ENCODE results near the gene RGS16. TPM values are rescaled to one million over a fixed set of nuclear protein-coding genes. Genes with fewer than 3 reads are reported as not detected.

The RGS16 gene
- total RNA-seq, 1 experiment from 2014 or later = 0.23 TPM

DNA sequence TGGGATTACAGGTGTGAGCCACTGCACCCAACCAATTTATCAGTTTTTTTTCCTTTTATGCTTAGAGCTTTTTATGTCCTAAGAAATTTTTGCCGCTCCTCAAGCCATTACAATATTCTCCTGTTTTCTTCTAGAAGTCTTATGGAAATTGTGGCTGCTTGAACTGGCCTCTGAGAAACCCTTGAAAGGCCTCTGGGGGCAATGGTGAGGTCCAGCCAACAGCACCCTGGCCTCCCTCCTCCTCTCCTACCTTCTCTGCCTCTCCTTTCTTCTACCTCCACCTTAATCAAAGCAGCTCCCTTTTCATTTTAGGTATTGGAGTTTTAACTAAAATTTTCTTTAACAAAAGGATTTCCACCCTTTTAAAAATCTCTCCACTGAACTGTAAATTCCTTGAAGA lies 24.5 kb upstream of the RGS16 start:
- Histone ChIP-seq H3K36me3 (ENCODE audit: control insufficient read depth, insufficient read depth, low read length) (no peaks in the 10 kb centered on the region), H3K9me3 (ENCODE audit: control insufficient read depth, insufficient read depth, low read depth, low read length) (no peaks in the 10 kb centered on the region), H3K27ac (ENCODE audit: low read length) (no peak overlapping the region), H3K27me3 (ENCODE audit: control insufficient read depth, insufficient read depth, low read length) (0 out of 2 replicates have a peak, but pooled peaks cover 2% of the 10 kb centered on the region), H3K4me1 (ENCODE audit: control insufficient read depth, insufficient read depth, low read length) (no peaks in the 10 kb centered on the region), H3K4me3 (ENCODE audit: low read depth in 2 of 2, low read length in 2 of 2) (no peak overlapping the region)
- ATAC-seq (no peak), DNase-seq (ENCODE audit: low read depth, low spot score) (no peak)
- TF ChIP-seq, protein P1, sequence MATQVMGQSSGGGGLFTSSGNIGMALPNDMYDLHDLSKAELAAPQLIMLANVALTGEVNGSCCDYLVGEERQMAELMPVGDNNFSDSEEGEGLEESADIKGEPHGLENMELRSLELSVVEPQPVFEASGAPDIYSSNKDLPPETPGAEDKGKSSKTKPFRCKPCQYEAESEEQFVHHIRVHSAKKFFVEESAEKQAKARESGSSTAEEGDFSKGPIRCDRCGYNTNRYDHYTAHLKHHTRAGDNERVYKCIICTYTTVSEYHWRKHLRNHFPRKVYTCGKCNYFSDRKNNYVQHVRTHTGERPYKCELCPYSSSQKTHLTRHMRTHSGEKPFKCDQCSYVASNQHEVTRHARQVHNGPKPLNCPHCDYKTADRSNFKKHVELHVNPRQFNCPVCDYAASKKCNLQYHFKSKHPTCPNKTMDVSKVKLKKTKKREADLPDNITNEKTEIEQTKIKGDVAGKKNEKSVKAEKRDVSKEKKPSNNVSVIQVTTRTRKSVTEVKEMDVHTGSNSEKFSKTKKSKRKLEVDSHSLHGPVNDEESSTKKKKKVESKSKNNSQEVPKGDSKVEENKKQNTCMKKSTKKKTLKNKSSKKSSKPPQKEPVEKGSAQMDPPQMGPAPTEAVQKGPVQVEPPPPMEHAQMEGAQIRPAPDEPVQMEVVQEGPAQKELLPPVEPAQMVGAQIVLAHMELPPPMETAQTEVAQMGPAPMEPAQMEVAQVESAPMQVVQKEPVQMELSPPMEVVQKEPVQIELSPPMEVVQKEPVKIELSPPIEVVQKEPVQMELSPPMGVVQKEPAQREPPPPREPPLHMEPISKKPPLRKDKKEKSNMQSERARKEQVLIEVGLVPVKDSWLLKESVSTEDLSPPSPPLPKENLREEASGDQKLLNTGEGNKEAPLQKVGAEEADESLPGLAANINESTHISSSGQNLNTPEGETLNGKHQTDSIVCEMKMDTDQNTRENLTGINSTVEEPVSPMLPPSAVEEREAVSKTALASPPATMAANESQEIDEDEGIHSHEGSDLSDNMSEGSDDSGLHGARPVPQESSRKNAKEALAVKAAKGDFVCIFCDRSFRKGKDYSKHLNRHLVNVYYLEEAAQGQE (IDR thresholded peaks at IDR 0.05; ENCODE audit: insufficient read depth in 1 of 2, low read depth in 2 of 2, low read length in 1 of 2) = no peak
- no peak for TF ChIP-seq SIN3A (IDR thresholded peaks at IDR 0.05; ENCODE audit: borderline replicate concordance, insufficient read depth, low read depth, low read length)
- TF ChIP-seq TCF7L2 (IDR thresholded peaks at IDR 0.05; ENCODE audit: low read depth, low read length) = no peak
- TF ChIP-seq, protein P2, sequence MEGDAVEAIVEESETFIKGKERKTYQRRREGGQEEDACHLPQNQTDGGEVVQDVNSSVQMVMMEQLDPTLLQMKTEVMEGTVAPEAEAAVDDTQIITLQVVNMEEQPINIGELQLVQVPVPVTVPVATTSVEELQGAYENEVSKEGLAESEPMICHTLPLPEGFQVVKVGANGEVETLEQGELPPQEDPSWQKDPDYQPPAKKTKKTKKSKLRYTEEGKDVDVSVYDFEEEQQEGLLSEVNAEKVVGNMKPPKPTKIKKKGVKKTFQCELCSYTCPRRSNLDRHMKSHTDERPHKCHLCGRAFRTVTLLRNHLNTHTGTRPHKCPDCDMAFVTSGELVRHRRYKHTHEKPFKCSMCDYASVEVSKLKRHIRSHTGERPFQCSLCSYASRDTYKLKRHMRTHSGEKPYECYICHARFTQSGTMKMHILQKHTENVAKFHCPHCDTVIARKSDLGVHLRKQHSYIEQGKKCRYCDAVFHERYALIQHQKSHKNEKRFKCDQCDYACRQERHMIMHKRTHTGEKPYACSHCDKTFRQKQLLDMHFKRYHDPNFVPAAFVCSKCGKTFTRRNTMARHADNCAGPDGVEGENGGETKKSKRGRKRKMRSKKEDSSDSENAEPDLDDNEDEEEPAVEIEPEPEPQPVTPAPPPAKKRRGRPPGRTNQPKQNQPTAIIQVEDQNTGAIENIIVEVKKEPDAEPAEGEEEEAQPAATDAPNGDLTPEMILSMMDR (IDR thresholded peaks at IDR 0.05) = no peak
- no peak for TF ChIP-seq POLR2AphosphoS5 (IDR thresholded peaks at IDR 0.05; ENCODE audit: low read depth, low read length)
- intact Hi-C loops (cut with micrococcal nuclease; ENCODE audit: unreplicated experiment) (no loop called here), in situ Hi-C loops (cut with HindIII; ENCODE audit: low pct_unique_long_range_greater_than_20kb, low sequenced_read_pairs) (no loop called here)
- BruUV-seq (replicated peaks) = no TSS peak
- POLR2A ChIA-PET = no interaction called here
- CTCF ChIA-PET = no interaction called here

DNA sequence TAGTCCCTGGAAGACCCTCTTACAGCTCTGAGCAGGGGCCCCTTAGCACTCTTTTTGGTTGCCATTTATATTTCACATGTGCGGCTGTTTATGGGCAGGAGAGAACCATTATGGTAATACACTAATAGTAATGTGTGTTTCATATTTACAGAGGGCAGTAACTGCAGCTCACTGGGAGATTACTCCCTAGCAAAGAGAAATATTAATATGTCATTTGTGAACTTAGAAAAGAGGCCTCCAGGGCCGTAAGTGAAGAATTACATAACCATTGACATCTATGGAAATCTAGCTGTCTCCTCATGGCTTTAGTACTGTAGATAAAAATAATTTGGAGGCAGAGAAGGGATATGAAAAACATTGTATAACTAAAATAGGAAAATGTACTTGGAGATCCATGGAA lies 23.4 kb upstream of the RGS16 start:
- H3K36me3 ChIP-seq (ENCODE audit: control insufficient read depth, insufficient read depth, low read length) = no peaks in the 10 kb centered on the region
- H3K4me3 ChIP-seq (ENCODE audit: low read depth in 2 of 2, low read length in 2 of 2) = no peak overlapping the region
- DNase-seq (ENCODE audit: low read depth, low spot score) = no peak
- 0 out of 2 replicates have a peak, but pooled peaks cover 2% of the 10 kb centered on the region for H3K27me3 ChIP-seq (ENCODE audit: control insufficient read depth, insufficient read depth, low read length)
- ChIA-PET POLR2A (no interaction called here), CTCF (no interaction called here)
- in situ Hi-C loops (cut with HindIII; ENCODE audit: low pct_unique_long_range_greater_than_20kb, low sequenced_read_pairs) = no loop called here
- H3K27ac ChIP-seq (ENCODE audit: low read length) = no peak overlapping the region
- BruUV-seq (replicated peaks) = no TSS peak
- no peaks in the 10 kb centered on the region for H3K4me1 ChIP-seq (ENCODE audit: control insufficient read depth, insufficient read depth, low read length)
- ATAC-seq = no peak
- TF ChIP-seq TCF7L2 (IDR thresholded peaks at IDR 0.05; ENCODE audit: low read depth, low read length) (no peak), POLR2AphosphoS5 (IDR thresholded peaks at IDR 0.05; ENCODE audit: low read depth, low read length) (no peak), SIN3A (IDR thresholded peaks at IDR 0.05; ENCODE audit: borderline replicate concordance, insufficient read depth, low read depth, low read length) (no peak)
- TF ChIP-seq, protein P2 (IDR thresholded peaks at IDR 0.05) = no peak
- TF ChIP-seq, protein P1 (IDR thresholded peaks at IDR 0.05; ENCODE audit: insufficient read depth in 1 of 2, low read depth in 2 of 2, low read length in 1 of 2) = no peak
- no peaks in the 10 kb centered on the region for H3K9me3 ChIP-seq (ENCODE audit: control insufficient read depth, insufficient read depth, low read depth, low read length)
- intact Hi-C loops (cut with micrococcal nuclease; ENCODE audit: unreplicated experiment) = no loop called here
